Measurements from ENCODE around the gene ARHGAP6. TPM values are rescaled to one million over a fixed set of nuclear protein-coding genes. Genes with fewer than 3 reads are reported as not detected.

Gene ARHGAP6
- total and polyA plus RNA-seq, 2 of the 4 experiments (the other 2 are of a cell fraction), result 1.4 to 1.8 TPM

DNA sequence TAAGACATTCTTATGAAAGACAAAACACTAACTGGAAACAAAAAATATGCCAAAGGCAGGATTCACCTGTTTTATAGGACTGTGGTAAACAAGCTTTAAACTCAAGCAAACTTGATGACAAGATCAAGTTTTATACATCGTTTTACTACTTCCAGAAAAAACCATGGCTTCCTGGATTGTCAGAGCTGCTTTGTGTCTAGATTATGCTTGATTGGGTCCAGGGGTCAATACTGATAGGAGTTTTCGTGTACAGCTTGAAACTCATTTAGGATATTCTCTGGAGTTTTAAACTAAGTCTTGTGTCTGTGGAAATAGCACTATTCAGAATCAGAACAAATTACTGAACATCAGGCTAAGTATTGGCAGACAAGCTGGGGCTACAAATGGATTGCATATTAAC, 541.6 kb downstream of the ARHGAP6 start:
- H4K91ac ChIP-seq (ENCODE audit: insufficient read depth, low read depth, low read length), result no peak overlapping the region
- no TSS peak for BruUV-seq (replicated peaks)
- no peaks in the 10 kb centered on the region; a peak in 1 of 4 replicates for H3K79me1 ChIP-seq (ENCODE audit: low read depth in 1 of 2, low read length in 2 of 2)
- no peak overlapping the region for H3K18ac ChIP-seq (ENCODE audit: low read depth, low read length)
- intact Hi-C loops (cut with micrococcal nuclease) (no loop called here), dilution Hi-C loops (cut with HindIII; ENCODE audit: low sequenced_read_pairs, unreplicated experiment) (no loop called here), in situ Hi-C loops (cut with MboI; ENCODE audit: low sequenced_read_pairs) (no loop called here)
- H3K23ac ChIP-seq (ENCODE audit: low read depth, low read length), result no peak overlapping the region
- no peaks in the 10 kb centered on the region for H3K9me1 ChIP-seq (ENCODE audit: insufficient read depth, low read length)
- H3K36me3 ChIP-seq (ENCODE audit: control insufficient read depth, insufficient read depth, low read length), result peaks cover 9% of the 10 kb centered on the region
- no peak overlapping the region for H3K4me2 ChIP-seq (ENCODE audit: low read depth, low read length)
- no peak overlapping the region for H4K5ac ChIP-seq (ENCODE audit: low read depth, low read length)
- no peaks in the 10 kb centered on the region for H4K20me1 ChIP-seq (ENCODE audit: insufficient read depth, low read length)
- H3K9ac ChIP-seq (ENCODE audit: low read depth, low read length), result no peak overlapping the region
- POLR2A ChIA-PET (ENCODE audit: unreplicated experiment), result no interaction called here
- ATAC-seq (ENCODE audit: low read depth), result no peak
- no peaks in the 10 kb centered on the region for H3K9me3 ChIP-seq (ENCODE audit: control insufficient read depth, insufficient read depth, low read length)
- WGBS, 2 experiments (ENCODE audit: extremely low coverage in 2 of 2, insufficient read length in 1 of 2), result no CpG with 5 or more reads among the region's 2 CpGs
- no peak overlapping the region for H4K8ac ChIP-seq (ENCODE audit: low read depth in 2 of 2, low read length in 2 of 2)
- no peak overlapping the region for H2BK120ac ChIP-seq (ENCODE audit: low read depth, low read length)
- H2AFZ ChIP-seq (replicated peaks; ENCODE audit: low read length, poor library complexity), result no peak overlapping the region
- no peak overlapping the region for H2AK5ac ChIP-seq (ENCODE audit: low read depth, low read length)
- no peak overlapping the region for H2BK20ac ChIP-seq (ENCODE audit: low read depth, low read length)
- no peak overlapping the region for H3K4me3 ChIP-seq (ENCODE audit: insufficient read depth, low read depth, low read length)
- no peak overlapping the region for H2BK5ac ChIP-seq (ENCODE audit: low read depth, low read length, poor library complexity, severe bottlenecking)
- no peak overlapping the region for H3K27ac ChIP-seq (ENCODE audit: insufficient read depth, low read length)
- CTCF ChIA-PET, result interaction anchor here (1.0 kb wide), 1 partner anchor 934 kb away, joined by 3 read pairs; no protein-coding TSS in a partner anchor
- peaks cover 2% of the 10 kb centered on the region; the same call in 1 of the 2 replicates for H3K4me1 ChIP-seq (ENCODE audit: control insufficient read depth, insufficient read depth, low read length)
- no peak overlapping the region for H2AK9ac ChIP-seq (replicated peaks; ENCODE audit: low read depth, low read length, poor library complexity)
- no peak for DNase-seq
- no peak overlapping the region for H3K4ac ChIP-seq (ENCODE audit: low read depth, low read length)
- H3K56ac ChIP-seq (ENCODE audit: extremely low read depth, insufficient read depth, low read length), result no peak overlapping the region
- H3K27me3 ChIP-seq (ENCODE audit: control insufficient read depth, insufficient read depth, low read length), result no peaks in the 10 kb centered on the region
- no peak overlapping the region for H2BK15ac ChIP-seq (ENCODE audit: low read depth, low read length)
- TF ChIP-seq MAFK (IDR thresholded peaks at IDR 0.05; ENCODE audit: low read depth, low read length) (no peak), SMC3 (IDR thresholded peaks at IDR 0.05; ENCODE audit: low read depth, low read length) (no peak), POLR2A (IDR thresholded peaks at IDR 0.05; ENCODE audit: low read depth, low read length) (no peak), FOS (IDR thresholded peaks at IDR 0.05; ENCODE audit: low read depth, low read length) (no peak), CEBPB (IDR thresholded peaks at IDR 0.05; ENCODE audit: low read depth, low read length) (no peak), RFX5 (IDR thresholded peaks at IDR 0.05; ENCODE audit: low read depth, low read length) (no peak), RCOR1 (IDR thresholded peaks at IDR 0.05; ENCODE audit: insufficient replicate concordance, low read length) (no peak), CHD1 (IDR thresholded peaks at IDR 0.05; ENCODE audit: low read depth, low read length) (no peak), BHLHE40 (IDR thresholded peaks at IDR 0.05; ENCODE audit: low read depth, low read length) (no peak), RAD21 (IDR thresholded peaks at IDR 0.05; ENCODE audit: low read length) (no peak), MXI1 (IDR thresholded peaks at IDR 0.05; ENCODE audit: borderline replicate concordance, low read depth, low read length) (no peak), NFE2L2 (IDR thresholded peaks at IDR 0.05; ENCODE audit: low read depth, low read length) (no peak), MAZ (IDR thresholded peaks at IDR 0.05; ENCODE audit: borderline replicate concordance, low read depth, low read length) (no peak)
- TF ChIP-seq, protein P1, sequence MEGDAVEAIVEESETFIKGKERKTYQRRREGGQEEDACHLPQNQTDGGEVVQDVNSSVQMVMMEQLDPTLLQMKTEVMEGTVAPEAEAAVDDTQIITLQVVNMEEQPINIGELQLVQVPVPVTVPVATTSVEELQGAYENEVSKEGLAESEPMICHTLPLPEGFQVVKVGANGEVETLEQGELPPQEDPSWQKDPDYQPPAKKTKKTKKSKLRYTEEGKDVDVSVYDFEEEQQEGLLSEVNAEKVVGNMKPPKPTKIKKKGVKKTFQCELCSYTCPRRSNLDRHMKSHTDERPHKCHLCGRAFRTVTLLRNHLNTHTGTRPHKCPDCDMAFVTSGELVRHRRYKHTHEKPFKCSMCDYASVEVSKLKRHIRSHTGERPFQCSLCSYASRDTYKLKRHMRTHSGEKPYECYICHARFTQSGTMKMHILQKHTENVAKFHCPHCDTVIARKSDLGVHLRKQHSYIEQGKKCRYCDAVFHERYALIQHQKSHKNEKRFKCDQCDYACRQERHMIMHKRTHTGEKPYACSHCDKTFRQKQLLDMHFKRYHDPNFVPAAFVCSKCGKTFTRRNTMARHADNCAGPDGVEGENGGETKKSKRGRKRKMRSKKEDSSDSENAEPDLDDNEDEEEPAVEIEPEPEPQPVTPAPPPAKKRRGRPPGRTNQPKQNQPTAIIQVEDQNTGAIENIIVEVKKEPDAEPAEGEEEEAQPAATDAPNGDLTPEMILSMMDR (conservative IDR thresholded peaks at IDR 0.05; ENCODE audit: low read depth, low read length), result no peak
- TF ChIP-seq, protein P2, sequence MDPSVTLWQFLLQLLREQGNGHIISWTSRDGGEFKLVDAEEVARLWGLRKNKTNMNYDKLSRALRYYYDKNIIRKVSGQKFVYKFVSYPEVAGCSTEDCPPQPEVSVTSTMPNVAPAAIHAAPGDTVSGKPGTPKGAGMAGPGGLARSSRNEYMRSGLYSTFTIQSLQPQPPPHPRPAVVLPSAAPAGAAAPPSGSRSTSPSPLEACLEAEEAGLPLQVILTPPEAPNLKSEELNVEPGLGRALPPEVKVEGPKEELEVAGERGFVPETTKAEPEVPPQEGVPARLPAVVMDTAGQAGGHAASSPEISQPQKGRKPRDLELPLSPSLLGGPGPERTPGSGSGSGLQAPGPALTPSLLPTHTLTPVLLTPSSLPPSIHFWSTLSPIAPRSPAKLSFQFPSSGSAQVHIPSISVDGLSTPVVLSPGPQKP (IDR thresholded peaks at IDR 0.05; ENCODE audit: borderline replicate concordance, low read depth, low read length), result no peak
- TF ChIP-seq, protein P3, sequence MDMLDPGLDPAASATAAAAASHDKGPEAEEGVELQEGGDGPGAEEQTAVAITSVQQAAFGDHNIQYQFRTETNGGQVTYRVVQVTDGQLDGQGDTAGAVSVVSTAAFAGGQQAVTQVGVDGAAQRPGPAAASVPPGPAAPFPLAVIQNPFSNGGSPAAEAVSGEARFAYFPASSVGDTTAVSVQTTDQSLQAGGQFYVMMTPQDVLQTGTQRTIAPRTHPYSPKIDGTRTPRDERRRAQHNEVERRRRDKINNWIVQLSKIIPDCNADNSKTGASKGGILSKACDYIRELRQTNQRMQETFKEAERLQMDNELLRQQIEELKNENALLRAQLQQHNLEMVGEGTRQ (IDR thresholded peaks at IDR 0.05; ENCODE audit: low read depth, low read length), result no peak
- no peak overlapping the region for H3K14ac ChIP-seq (replicated peaks; ENCODE audit: low read depth, low read length)
